HEK293 (cell line): ENCODE data around the gene PI4KA.
"Not testable (repeated sequence)": the region's sequence is repeated elsewhere in the genome, so short reads cannot be mapped to it uniquely, and the experiment has no call there.

Experiments used
- CTCF ChIA-PET: fragments of 350-600 bp; formaldehyde crosslinking; extraction: SDS; loops from one replicate; lab custom pipeline; 2021; ENCODE audit warnings: antibody characterized with exemption; lab: Yijun Ruan, JAX
- POLR2A ChIA-PET: fragments of 300-600 bp; formaldehyde crosslinking; extraction: SDS; loops from one replicate; lab custom pipeline; 2020; ENCODE audit warnings: antibody characterized with exemption, inconsistent platforms; lab: Yijun Ruan, JAX
- H3K27ac ChIP-seq: fragments of 200-500 bp; sonication (Bioruptor generic); 2 replicates; pipeline ENCODE4 v1.5.1; 2014; ENCODE audit warnings: low read depth, low read length, control low read depth, inconsistent platforms; ENCODE audit errors: extremely low read depth
- H3K36me3 ChIP-seq, 2 experiments: fragments of 200-500 bp in 1 of 2; sonication (Bioruptor generic) in 1 of 2; 1 replicate in 1 of 2; 2 replicates in 1 of 2; pipeline ENCODE4 v1.5.1; 2014 to 2017; ENCODE audit warnings: inconsistent platforms in 2 of 2, low read length in 2 of 2; ENCODE audit not compliant: control insufficient read depth in 2 of 2, insufficient read depth in 1 of 2
- H3K4me1 ChIP-seq: fragments of 200-500 bp; sonication (Bioruptor generic); 2 replicates; pipeline ENCODE4 v1.5.1; 2014; ENCODE audit warnings: mild to moderate bottlenecking, low read length, inconsistent platforms; ENCODE audit not compliant: control insufficient read depth, insufficient read depth
- H3K4me3 ChIP-seq: 2 replicates; pipeline ENCODE4 v1.5.1; 2011; ENCODE audit warnings: low read depth, mild to moderate bottlenecking, control low read depth, low read length, moderate library complexity
- H3K9me3 ChIP-seq: fragments of 200-500 bp; sonication (Bioruptor generic); 2 replicates; pipeline ENCODE4 v1.5.1; 2014; ENCODE audit warnings: low read depth, low read length, inconsistent platforms; ENCODE audit not compliant: control insufficient read depth, insufficient read depth
- GFI1B ChIP-seq: fragments of 450-650 bp; formaldehyde crosslinking; IDR thresholded peaks from 2 replicates; pipeline ENCODE4 v1.5.1; 2016; ENCODE audit warnings: missing biosample characterization, missing genetic modification characterization
- KLF7 ChIP-seq: fragments of 450-650 bp; formaldehyde crosslinking; IDR thresholded peaks from 2 replicates; pipeline ENCODE4 v1.5.1; 2016; ENCODE audit warnings: missing biosample characterization, missing genetic modification characterization, borderline replicate concordance
- MZF1 ChIP-seq: fragments of 450-650 bp; formaldehyde crosslinking; IDR thresholded peaks from 2 replicates; pipeline ENCODE4 v1.5.1; 2017; ENCODE audit warnings: missing biosample characterization, missing genetic modification characterization, borderline replicate concordance
- SCRT1 ChIP-seq: fragments of 450-650 bp; formaldehyde crosslinking; IDR thresholded peaks from 2 replicates; pipeline ENCODE4 v1.5.1; 2016; ENCODE audit warnings: missing biosample characterization, missing genetic modification characterization, borderline replicate concordance
- ZFHX2 ChIP-seq: fragments of 450-650 bp; formaldehyde crosslinking; conservative IDR thresholded peaks from 2 replicates; pipeline ENCODE4 v1.5.1; 2016; ENCODE audit warnings: missing biosample characterization, missing genetic modification characterization
- ZNF10 ChIP-seq: fragments of 450-650 bp; formaldehyde crosslinking; IDR thresholded peaks from 2 replicates; pipeline ENCODE4 v1.5.1; 2017; ENCODE audit warnings: missing biosample characterization, missing genetic modification characterization
- ZNF202 ChIP-seq: fragments of 450-650 bp; formaldehyde crosslinking; IDR thresholded peaks from 2 replicates; pipeline ENCODE4 v1.5.1; 2016; ENCODE audit warnings: missing biosample characterization, missing genetic modification characterization, borderline replicate concordance
- ZNF221 ChIP-seq: fragments of 450-650 bp; formaldehyde crosslinking; IDR thresholded peaks from 2 replicates; pipeline ENCODE4 v1.5.1; 2017; ENCODE audit warnings: missing biosample characterization, missing genetic modification characterization, borderline replicate concordance
- ZNF23 ChIP-seq: fragments of 450-650 bp; formaldehyde crosslinking; IDR thresholded peaks from 2 replicates; pipeline ENCODE4 v1.5.1; 2016; ENCODE audit warnings: missing biosample characterization, missing genetic modification characterization, borderline replicate concordance
- ZNF473 ChIP-seq: fragments of 450-650 bp; formaldehyde crosslinking; IDR thresholded peaks from 2 replicates; pipeline ENCODE4 v1.5.1; 2017; ENCODE audit warnings: missing biosample characterization, missing genetic modification characterization
- ZNF544 ChIP-seq: fragments of 450-650 bp; formaldehyde crosslinking; IDR thresholded peaks from 2 replicates; pipeline ENCODE4 v1.5.0; 2017; ENCODE audit warnings: missing biosample characterization, missing genetic modification characterization
- ZNF571 ChIP-seq: fragments of 450-650 bp; formaldehyde crosslinking; IDR thresholded peaks from 2 replicates; pipeline ENCODE4 v1.5.0; 2017; ENCODE audit warnings: missing biosample characterization, missing genetic modification characterization
- ZNF624 ChIP-seq: fragments of 450-650 bp; formaldehyde crosslinking; IDR thresholded peaks from 2 replicates; pipeline ENCODE4 v1.5.1; 2017; ENCODE audit warnings: missing biosample characterization, missing genetic modification characterization
- ZNF747 ChIP-seq: fragments of 450-650 bp; formaldehyde crosslinking; IDR thresholded peaks from 2 replicates; pipeline ENCODE4 v1.5.1; 2016; ENCODE audit warnings: missing biosample characterization, missing genetic modification characterization
- ZNF76 ChIP-seq: fragments of 450-650 bp; formaldehyde crosslinking; IDR thresholded peaks from 2 replicates; pipeline ENCODE4; 2016; ENCODE audit warnings: low read depth, missing biosample characterization, missing genetic modification characterization, borderline replicate concordance
- TF ChIP-seq, protein P1 (sequence below): fragments of 450-650 bp; IDR thresholded peaks from 2 replicates; pipeline ENCODE4 v1.5.1; 2018; ENCODE audit warnings: missing biosample characterization, missing genetic modification characterization
- TF ChIP-seq, protein P2 (sequence below): fragments of 450-650 bp; formaldehyde crosslinking; conservative IDR thresholded peaks from 2 replicates; pipeline ENCODE4 v1.5.1; 2016; ENCODE audit warnings: low read depth, missing biosample characterization, missing genetic modification characterization
- TF ChIP-seq, protein P3 (sequence below): fragments of 450-650 bp; formaldehyde crosslinking; IDR thresholded peaks from 2 replicates; pipeline ENCODE4 v1.5.1; 2016; ENCODE audit warnings: missing biosample characterization, missing genetic modification characterization
- TF ChIP-seq, protein P4 (sequence below): fragments of 450-650 bp; formaldehyde crosslinking; conservative IDR thresholded peaks from 2 replicates; pipeline ENCODE4 v1.5.1; 2016; ENCODE audit warnings: low read depth, missing biosample characterization, missing genetic modification characterization
- TF ChIP-seq, protein P5 (sequence below): fragments of 450-650 bp; formaldehyde crosslinking; IDR thresholded peaks from 2 replicates; pipeline ENCODE4 v1.5.1; 2017; ENCODE audit warnings: missing biosample characterization, missing genetic modification characterization

The PI4KA gene

DNA sequence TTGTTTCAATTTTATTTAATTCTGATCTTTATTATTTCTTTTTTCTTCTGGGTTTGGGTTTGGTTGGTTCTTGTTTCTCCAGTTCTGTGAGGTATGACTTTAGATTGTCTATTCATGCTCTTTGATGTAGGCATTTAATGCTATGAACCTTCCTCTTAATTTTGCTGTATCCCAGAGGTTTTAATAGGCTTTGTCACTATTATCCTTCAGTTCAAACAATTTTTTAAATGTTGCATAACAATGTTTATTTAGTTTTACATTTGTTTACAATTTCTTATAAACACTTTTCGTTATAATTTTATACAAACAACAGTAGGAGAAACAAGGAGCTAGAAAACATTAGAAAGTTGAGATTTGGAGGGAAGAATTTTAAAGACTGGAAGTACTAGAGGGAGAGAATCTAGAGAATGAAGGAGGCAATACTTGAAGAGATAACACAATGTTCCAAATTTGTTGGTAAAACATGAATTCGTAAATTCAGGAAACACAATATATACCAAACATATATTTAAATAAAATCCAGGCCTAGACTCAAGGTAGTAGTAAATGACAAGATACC lies 180.8 kb downstream of the PI4KA start:
- POLR2A ChIA-PET = no interaction called here
- Histone ChIP-seq H3K4me1 (no peaks in the 10 kb centered on the region), H3K9me3 (no peaks in the 10 kb centered on the region), H3K27ac (no peak overlapping the region), H3K36me3 (no peaks in the 10 kb centered on the region), H3K4me3 (no peak overlapping the region)
- TF ChIP-seq SCRT1 (tag by site-specific recombination) (no peak), ZNF23 (no peak), ZNF10 (tag by site-specific recombination) (no peak), ZNF76 (tag by site-specific recombination) (no peak), ZNF473 (no peak), GFI1B (no peak), ZFHX2 (tag by site-specific recombination) (no peak), MZF1 (tag by site-specific recombination) (no peak), ZNF747 (no peak), ZNF624 (tag by site-specific recombination) (no peak), ZNF571 (tag by site-specific recombination) (no peak), ZNF202 (no peak), ZNF221 (tag by site-specific recombination) (no peak), ZNF544 (tag by site-specific recombination) (no peak), KLF7 (tag by site-specific recombination) (no peak)
- TF ChIP-seq, protein P1, sequence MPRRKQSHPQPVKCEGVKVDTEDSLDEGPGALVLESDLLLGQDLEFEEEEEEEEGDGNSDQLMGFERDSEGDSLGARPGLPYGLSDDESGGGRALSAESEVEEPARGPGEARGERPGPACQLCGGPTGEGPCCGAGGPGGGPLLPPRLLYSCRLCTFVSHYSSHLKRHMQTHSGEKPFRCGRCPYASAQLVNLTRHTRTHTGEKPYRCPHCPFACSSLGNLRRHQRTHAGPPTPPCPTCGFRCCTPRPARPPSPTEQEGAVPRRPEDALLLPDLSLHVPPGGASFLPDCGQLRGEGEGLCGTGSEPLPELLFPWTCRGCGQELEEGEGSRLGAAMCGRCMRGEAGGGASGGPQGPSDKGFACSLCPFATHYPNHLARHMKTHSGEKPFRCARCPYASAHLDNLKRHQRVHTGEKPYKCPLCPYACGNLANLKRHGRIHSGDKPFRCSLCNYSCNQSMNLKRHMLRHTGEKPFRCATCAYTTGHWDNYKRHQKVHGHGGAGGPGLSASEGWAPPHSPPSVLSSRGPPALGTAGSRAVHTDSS (tag by site-specific recombination) = no peak
- TF ChIP-seq, protein P2, sequence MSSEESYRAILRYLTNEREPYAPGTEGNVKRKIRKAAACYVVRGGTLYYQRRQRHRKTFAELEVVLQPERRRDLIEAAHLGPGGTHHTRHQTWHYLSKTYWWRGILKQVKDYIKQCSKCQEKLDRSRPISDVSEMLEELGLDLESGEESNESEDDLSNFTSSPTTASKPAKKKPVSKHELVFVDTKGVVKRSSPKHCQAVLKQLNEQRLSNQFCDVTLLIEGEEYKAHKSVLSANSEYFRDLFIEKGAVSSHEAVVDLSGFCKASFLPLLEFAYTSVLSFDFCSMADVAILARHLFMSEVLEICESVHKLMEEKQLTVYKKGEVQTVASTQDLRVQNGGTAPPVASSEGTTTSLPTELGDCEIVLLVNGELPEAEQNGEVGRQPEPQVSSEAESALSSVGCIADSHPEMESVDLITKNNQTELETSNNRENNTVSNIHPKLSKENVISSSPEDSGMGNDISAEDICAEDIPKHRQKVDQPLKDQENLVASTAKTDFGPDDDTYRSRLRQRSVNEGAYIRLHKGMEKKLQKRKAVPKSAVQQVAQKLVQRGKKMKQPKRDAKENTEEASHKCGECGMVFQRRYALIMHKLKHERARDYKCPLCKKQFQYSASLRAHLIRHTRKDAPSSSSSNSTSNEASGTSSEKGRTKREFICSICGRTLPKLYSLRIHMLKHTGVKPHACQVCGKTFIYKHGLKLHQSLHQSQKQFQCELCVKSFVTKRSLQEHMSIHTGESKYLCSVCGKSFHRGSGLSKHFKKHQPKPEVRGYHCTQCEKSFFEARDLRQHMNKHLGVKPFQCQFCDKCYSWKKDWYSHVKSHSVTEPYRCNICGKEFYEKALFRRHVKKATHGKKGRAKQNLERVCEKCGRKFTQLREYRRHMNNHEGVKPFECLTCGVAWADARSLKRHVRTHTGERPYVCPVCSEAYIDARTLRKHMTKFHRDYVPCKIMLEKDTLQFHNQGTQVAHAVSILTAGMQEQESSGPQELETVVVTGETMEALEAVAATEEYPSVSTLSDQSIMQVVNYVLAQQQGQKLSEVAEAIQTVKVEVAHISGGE = no peak
- TF ChIP-seq, protein P3, sequence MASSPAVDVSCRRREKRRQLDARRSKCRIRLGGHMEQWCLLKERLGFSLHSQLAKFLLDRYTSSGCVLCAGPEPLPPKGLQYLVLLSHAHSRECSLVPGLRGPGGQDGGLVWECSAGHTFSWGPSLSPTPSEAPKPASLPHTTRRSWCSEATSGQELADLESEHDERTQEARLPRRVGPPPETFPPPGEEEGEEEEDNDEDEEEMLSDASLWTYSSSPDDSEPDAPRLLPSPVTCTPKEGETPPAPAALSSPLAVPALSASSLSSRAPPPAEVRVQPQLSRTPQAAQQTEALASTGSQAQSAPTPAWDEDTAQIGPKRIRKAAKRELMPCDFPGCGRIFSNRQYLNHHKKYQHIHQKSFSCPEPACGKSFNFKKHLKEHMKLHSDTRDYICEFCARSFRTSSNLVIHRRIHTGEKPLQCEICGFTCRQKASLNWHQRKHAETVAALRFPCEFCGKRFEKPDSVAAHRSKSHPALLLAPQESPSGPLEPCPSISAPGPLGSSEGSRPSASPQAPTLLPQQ (tag by site-specific recombination) = no peak
- TF ChIP-seq, protein P4, sequence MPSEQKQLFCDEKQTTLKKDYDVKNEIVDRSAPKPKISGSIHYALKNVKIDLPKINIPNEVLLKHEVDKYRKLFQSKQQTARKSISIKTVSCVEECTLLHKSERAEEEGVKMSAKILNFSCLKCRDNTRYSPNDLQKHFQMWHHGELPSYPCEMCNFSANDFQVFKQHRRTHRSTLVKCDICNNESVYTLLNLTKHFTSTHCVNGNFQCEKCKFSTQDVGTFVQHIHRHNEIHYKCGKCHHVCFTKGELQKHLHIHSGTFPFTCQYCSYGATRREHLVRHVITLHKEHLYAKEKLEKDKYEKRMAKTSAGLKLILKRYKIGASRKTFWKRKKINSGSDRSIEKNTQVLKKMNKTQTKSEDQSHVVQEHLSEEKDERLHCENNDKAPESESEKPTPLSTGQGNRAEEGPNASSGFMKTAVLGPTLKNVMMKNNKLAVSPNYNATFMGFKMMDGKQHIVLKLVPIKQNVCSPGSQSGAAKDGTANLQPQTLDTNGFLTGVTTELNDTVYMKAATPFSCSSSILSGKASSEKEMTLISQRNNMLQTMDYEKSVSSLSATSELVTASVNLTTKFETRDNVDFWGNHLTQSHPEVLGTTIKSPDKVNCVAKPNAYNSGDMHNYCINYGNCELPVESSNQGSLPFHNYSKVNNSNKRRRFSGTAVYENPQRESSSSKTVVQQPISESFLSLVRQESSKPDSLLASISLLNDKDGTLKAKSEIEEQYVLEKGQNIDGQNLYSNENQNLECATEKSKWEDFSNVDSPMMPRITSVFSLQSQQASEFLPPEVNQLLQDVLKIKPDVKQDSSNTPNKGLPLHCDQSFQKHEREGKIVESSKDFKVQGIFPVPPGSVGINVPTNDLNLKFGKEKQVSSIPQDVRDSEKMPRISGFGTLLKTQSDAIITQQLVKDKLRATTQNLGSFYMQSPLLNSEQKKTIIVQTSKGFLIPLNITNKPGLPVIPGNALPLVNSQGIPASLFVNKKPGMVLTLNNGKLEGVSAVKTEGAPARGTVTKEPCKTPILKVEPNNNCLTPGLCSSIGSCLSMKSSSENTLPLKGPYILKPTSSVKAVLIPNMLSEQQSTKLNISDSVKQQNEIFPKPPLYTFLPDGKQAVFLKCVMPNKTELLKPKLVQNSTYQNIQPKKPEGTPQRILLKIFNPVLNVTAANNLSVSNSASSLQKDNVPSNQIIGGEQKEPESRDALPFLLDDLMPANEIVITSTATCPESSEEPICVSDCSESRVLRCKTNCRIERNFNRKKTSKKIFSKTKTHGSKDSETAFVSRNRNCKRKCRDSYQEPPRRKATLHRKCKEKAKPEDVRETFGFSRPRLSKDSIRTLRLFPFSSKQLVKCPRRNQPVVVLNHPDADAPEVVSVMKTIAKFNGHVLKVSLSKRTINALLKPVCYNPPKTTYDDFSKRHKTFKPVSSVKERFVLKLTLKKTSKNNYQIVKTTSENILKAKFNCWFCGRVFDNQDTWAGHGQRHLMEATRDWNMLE (tag by site-specific recombination) = no peak
- TF ChIP-seq, protein P5, sequence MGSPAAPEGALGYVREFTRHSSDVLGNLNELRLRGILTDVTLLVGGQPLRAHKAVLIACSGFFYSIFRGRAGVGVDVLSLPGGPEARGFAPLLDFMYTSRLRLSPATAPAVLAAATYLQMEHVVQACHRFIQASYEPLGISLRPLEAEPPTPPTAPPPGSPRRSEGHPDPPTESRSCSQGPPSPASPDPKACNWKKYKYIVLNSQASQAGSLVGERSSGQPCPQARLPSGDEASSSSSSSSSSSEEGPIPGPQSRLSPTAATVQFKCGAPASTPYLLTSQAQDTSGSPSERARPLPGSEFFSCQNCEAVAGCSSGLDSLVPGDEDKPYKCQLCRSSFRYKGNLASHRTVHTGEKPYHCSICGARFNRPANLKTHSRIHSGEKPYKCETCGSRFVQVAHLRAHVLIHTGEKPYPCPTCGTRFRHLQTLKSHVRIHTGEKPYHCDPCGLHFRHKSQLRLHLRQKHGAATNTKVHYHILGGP (tag by site-specific recombination) = no peak
- CTCF ChIA-PET = no interaction called here

DNA sequence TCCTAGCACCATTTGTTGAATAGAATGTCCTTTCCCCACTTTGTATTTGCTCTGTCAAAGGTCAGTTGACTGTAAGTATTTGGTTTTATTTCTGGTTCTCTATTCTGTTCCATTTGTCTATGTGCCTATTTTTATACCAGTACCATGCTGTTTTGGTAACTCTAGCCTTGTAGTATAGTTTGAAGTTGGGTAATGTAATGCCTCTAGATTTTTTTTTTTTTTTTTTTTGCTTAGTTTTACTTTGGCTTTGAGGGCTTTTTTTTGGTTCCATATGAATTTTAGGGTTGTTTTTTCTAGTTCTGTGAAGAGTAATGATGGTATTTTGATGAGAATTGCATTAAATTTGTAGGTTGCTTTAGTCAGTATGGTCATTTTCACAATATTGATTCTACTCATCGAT lies 183.0 kb downstream of the PI4KA start:
- CTCF ChIA-PET, H3K4me1 ChIP-seq, H3K27ac ChIP-seq, H3K36me3 ChIP-seq, H3K9me3 ChIP-seq, POLR2A ChIA-PET, H3K4me3 ChIP-seq: not testable (repeated sequence)
